ENCODE results near the gene PLSCR4.

DNA sequence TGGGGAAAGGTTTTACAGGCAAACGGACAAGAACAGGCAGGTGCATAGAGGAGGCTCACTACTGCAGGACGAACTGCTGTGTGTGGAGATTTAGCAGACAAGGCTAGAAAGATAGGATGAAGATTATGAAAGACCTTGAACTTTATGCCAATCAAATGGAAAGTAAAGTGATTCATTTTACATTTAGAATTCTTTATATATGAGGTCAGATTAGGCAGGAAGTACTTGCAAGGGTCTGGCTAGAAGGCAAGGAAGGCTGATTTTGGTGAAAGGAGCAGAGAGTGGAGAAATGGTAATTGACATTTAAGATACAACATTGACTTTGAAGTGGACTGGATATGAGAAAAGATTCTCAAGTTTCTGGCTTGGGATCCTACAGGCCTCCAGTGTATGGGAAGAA lies 33.6 kb downstream of the PLSCR4 start:
- TF ChIP-seq, protein P1, sequence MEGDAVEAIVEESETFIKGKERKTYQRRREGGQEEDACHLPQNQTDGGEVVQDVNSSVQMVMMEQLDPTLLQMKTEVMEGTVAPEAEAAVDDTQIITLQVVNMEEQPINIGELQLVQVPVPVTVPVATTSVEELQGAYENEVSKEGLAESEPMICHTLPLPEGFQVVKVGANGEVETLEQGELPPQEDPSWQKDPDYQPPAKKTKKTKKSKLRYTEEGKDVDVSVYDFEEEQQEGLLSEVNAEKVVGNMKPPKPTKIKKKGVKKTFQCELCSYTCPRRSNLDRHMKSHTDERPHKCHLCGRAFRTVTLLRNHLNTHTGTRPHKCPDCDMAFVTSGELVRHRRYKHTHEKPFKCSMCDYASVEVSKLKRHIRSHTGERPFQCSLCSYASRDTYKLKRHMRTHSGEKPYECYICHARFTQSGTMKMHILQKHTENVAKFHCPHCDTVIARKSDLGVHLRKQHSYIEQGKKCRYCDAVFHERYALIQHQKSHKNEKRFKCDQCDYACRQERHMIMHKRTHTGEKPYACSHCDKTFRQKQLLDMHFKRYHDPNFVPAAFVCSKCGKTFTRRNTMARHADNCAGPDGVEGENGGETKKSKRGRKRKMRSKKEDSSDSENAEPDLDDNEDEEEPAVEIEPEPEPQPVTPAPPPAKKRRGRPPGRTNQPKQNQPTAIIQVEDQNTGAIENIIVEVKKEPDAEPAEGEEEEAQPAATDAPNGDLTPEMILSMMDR (IDR thresholded peaks at IDR 0.05): no peak
- TF ChIP-seq POLR2A (IDR thresholded peaks at IDR 0.05): no peak

Measured in vagina (tissue), 2 donors.